GM19351 (cell line): ENCODE data around the gene FAM3D.

Experiments used
- ATAC-seq: cut with Tn5 transposase; IDR thresholded peaks from one replicate; pipeline ENCODE4 v1.9.1; 2021; ENCODE audit warnings: mild to moderate bottlenecking, moderate library complexity; ENCODE audit not compliant: unreplicated experiment

FAM3D gene

GRCh38 chr3:58603606-58604005, 63.0 kb downstream of the FAM3D start:
- ATAC-seq, result no peak

- no peak for ATAC-seq
Measured at GRCh38 chr3:58597770-58598310, 68.7 kb downstream of the FAM3D start.

GRCh38 chr3:58596834-58597518, 69.6 kb downstream of the FAM3D start:
- no peak for ATAC-seq

- no peak for ATAC-seq
Measured at GRCh38 chr3:58594117-58594516, 72.5 kb downstream of the FAM3D start.

GRCh38 chr3:58591517-58592510, 74.8 kb downstream of the FAM3D start:
- no peak for ATAC-seq

- ATAC-seq, result no peak
Measured at GRCh38 chr3:58588030-58588614, 78.5 kb downstream of the FAM3D start.

- no peak for ATAC-seq
Measured at GRCh38 chr3:58586776-58587192, 79.8 kb downstream of the FAM3D start.

- no peak for ATAC-seq
Measured at GRCh38 chr3:58585994-58586393, 80.6 kb downstream of the FAM3D start.

- peak; percentile 79 for ATAC-seq
Measured at GRCh38 chr3:58585005-58585786, 81.4 kb downstream of the FAM3D start.

GRCh38 chr3:58584690-58585004, 81.9 kb downstream of the FAM3D start:
- ATAC-seq, result no peak
